HL-60 (cell line): ENCODE data around the gene NT5E.

ENCODE experiments used
- DNase-seq, 2 experiments: peaks; one replicate each; pipeline ENCODE4 v3.0.0-alpha.2; 2010 to 2020; ENCODE audit warnings: low read depth in 1 of 2, low spot score in 1 of 2
- H3K27ac ChIP-seq: fragments of 250-450 bp; sonication (Bioruptor Pico); replicated peaks from 2 replicates; pipeline ENCODE4 v1.5.1; 2020; ENCODE audit warnings: mild to moderate bottlenecking, moderate library complexity
- H3K27me3 ChIP-seq: fragments of 250-450 bp; sonication (Bioruptor Pico); 2 replicates; pipeline ENCODE4 v1.5.1; 2021; ENCODE audit warnings: mild to moderate bottlenecking, moderate library complexity; ENCODE audit not compliant: insufficient read depth, poor library complexity, severe bottlenecking
- H3K4me3 ChIP-seq: replicated peaks from 2 replicates; pipeline ENCODE4 v1.5.1; 2011; ENCODE audit warnings: mild to moderate bottlenecking, control low read depth, low read length; ENCODE audit not compliant: insufficient read depth
- CTCF ChIP-seq: IDR thresholded peaks from one replicate; pipeline ENCODE4 v1.5.1; 2011; ENCODE audit warnings: low read length, control low read depth, inconsistent platforms; ENCODE audit not compliant: insufficient read depth
- GABPA ChIP-seq: IDR thresholded peaks from 2 replicates; pipeline ENCODE4 v1.6.1; 2012; ENCODE audit warnings: low read depth
- POLR2AphosphoS5 ChIP-seq: IDR thresholded peaks from 2 replicates; pipeline ENCODE4 v1.6.1; 2012; ENCODE audit warnings: low read depth
- REST ChIP-seq: IDR thresholded peaks from 2 replicates; pipeline ENCODE4 v1.6.1; 2012; ENCODE audit warnings: low read depth; ENCODE audit not compliant: insufficient replicate concordance
- SPI1 ChIP-seq: IDR thresholded peaks from 2 replicates; pipeline ENCODE4 v1.6.1; 2012; ENCODE audit warnings: low read depth, mild to moderate bottlenecking, borderline replicate concordance

Gene NT5E

GRCh38 chr6:85412911-85413430, 36.9 kb upstream of the NT5E start:
- DNase-seq = no peak
- TF ChIP-seq REST = no peak
- no peak for TF ChIP-seq GABPA
- TF ChIP-seq SPI1 = no peak
- no peak for TF ChIP-seq CTCF
- Histone ChIP-seq H3K27me3 (no peaks in the 10 kb centered on the region), H3K27ac (no peak overlapping the region), H3K4me3 (no peak overlapping the region)

GRCh38 chr6:85416049-85416448, 33.8 kb upstream of the NT5E start:
- no peak overlapping the region for H3K27ac ChIP-seq
- DNase-seq = no peak
- no peaks in the 10 kb centered on the region for H3K27me3 ChIP-seq
- no peak overlapping the region for H3K4me3 ChIP-seq
- TF ChIP-seq POLR2AphosphoS5 = no peak
- TF ChIP-seq REST = no peak

- TF ChIP-seq REST (no peak), GABPA (no peak)
- H3K27ac ChIP-seq = no peak overlapping the region
- DNase-seq = no peak
These were observed 33.1 kb upstream of the NT5E start for GRCh38 chr6:85416766-85417165.

GRCh38 chr6:85417336-85417735, 32.5 kb upstream of the NT5E start:
- no peak for TF ChIP-seq GABPA
- TF ChIP-seq CTCF = no peak
- no peak for TF ChIP-seq REST
- no peak for TF ChIP-seq POLR2AphosphoS5
- no peak for TF ChIP-seq SPI1
- Histone ChIP-seq H3K27ac (no peak overlapping the region), H3K27me3 (no peaks in the 10 kb centered on the region), H3K4me3 (no peak overlapping the region)
- no peak for DNase-seq

More at GRCh38 chr6:85416766-85417165, 33.1 kb upstream of the NT5E start:
- Histone ChIP-seq H3K4me3 (no peak overlapping the region), H3K27me3 (no peaks in the 10 kb centered on the region)
